ENCODE results near the gene NFIB.

NFIB gene

DNA sequence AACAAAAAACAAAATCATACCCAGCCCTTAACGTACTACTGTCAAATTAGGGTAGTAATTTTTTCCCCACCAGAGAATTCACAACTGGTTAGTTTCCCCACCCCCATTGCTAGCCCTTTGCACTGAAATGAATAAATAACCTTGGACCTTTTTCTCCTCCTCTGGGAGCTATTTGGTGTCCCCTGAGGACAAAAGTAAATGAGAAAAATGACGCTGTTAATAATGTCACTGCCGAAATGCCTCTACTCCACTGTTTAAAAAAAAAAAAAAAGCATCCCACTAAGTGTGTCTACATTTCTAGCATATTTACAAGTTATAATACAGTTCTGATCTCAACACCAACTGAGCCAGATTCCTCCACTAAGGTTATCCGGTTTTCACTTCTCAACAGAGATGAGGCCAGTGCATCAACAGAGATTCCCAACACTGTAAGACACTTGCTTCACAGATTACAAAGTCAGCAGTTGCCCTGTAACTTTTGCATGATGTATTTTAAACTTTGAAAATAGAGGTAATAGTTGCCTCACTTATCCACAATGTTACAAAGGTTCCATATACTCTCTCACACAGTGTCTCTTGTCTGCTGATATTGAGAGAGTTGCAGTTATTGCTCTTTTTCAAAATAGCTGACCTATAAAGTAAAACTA lies 5.1 kb upstream of the NFIB start:
- no peak for DNase-seq (ENCODE audit: low read depth)

DNA sequence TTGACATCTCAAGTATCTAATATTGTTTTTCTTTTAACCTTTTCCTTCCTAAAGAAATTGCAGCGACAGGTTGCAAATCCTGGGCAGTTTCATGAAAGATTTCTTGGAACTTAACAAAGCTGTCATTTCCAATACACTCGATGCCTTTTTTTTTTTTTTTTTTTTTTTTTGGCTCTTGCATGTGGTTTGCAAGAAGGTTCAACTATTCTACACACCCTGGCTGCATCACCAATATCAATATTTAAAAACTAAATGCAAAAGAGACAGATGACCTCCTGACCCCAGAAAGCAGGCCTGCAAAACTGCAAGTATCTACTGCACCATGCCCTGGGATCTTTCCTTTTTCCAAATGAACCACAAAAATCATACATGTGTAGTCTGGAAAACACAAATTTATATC lies 4.4 kb upstream of the NFIB start:
- no peak for DNase-seq (ENCODE audit: low read depth)

DNA sequence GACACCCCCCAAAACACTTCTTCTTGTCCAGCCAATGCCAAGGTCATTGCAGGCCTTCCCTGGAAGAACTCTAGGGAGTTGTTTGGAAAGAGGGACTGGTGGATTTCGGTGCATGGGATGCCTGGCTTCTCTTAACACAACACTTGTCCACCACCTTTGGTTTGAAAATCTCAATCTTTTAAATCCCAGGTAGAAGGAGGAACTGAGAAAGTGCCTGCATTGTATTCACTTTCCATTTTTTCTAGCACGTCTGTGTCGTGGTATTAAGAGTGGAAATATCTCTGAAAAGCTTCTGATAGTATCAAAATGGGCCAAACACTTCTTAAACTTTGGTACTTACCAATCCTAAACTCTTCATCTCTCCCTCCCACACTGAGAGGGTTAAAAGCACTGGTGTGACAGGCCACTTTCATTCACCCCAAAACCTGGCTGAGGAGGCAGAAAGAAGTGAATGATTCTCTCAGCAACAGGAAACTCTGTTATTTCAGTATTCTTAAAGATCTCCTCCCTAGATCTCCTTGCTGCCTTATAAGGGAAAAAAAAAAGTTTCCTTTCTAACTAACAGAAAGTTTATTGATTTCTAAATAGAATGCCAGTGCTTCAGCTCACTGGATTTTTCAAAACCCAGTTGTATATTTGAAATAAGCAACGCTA lies 3.9 kb upstream of the NFIB start:
- DNase-seq (ENCODE audit: low read depth): no peak

DNA sequence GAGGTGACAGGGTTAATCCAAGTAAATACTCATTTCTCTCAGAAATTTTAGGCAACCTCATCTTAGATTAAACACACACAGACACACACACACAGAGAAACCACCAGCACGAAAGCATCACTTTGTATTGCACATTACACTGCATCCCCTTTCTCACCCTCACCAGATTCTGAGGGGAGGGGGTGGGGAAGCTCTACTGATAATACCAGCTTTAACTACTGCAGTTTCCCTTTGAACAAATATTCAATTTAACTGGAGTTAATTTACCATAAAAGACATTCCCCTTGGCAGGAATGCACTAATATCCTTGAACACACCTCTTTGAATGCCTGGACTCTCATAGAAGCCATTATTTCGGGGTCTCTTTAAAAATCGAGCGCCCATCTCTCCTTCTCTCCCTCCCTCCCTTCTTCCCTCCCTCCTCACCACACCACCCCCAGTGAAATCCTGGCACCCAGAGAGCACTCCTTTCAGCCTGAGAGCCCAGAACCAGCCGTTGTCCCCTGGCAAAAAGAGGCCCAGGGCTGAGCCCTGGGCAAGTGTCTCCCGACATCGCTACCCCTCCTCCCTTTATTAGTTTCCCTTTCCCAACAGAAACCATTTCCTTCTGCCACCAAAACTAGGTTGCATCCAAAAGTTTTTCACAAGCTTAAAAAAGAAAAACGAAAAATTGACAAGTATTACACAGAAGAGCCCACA lies 2.8 kb upstream of the NFIB start:
- DNase-seq (ENCODE audit: low read depth): no peak

- no peak for DNase-seq (ENCODE audit: low read depth)
Observed at GRCh38 chr9:14315875-14316601, 2.1 kb upstream of the NFIB start.

DNA sequence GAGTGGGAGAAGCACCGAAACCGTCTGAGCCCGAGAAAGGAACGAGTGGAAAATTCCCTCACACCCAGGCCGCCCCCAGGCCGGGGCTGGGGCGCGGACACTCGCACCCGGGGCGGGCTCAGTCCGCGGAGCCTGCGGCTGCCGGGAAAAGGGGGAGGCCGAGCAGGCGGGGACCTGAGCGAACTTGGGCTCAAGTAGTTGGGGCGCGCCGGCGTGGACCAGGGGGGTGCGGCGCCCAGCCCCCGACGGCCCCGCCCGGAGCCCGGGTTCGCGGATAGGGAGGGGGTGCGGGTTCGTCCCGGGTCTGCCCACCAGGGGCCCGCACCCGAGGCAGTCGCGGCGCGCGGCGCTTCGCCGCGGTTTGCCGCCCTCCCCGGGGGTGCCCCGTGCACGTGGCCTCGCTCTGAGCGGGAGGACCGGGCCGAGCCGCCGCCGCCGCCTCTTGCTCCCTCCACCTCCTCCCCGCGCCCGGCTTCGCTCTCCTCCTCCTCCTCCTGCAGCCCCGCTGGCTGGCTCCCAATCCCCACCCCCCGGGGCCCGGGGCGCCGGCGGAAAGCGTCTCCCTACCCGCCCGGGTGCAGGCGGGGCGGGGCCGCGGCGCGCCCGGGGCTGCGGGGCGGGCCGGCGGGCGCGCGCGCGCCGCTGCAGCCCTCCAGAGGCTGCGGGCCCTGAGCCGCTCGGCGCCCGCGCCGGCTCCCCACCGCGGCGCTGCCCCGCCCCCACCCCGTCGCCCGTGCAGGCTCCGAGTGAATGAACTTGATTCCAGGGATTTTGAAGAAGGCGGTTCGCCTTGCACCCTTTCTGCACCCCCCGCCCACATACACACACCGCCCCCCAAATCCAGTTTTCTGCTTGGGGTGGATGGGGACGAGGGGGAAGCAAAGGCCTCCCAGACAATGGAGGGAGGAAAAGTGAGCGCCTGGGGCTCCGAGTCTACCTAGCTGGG lies 1.3 kb upstream of the NFIB start:
- DNase-seq (ENCODE audit: low read depth): no peak

- DNase-seq (ENCODE audit: low read depth): no peak
Observed at GRCh38 chr9:14314424-14314928, 535 bp upstream of the NFIB start.

- DNase-seq (ENCODE audit: low read depth): no peak
Observed at GRCh38 chr9:14313378-14313940, 482 bp downstream of the NFIB start.

DNA sequence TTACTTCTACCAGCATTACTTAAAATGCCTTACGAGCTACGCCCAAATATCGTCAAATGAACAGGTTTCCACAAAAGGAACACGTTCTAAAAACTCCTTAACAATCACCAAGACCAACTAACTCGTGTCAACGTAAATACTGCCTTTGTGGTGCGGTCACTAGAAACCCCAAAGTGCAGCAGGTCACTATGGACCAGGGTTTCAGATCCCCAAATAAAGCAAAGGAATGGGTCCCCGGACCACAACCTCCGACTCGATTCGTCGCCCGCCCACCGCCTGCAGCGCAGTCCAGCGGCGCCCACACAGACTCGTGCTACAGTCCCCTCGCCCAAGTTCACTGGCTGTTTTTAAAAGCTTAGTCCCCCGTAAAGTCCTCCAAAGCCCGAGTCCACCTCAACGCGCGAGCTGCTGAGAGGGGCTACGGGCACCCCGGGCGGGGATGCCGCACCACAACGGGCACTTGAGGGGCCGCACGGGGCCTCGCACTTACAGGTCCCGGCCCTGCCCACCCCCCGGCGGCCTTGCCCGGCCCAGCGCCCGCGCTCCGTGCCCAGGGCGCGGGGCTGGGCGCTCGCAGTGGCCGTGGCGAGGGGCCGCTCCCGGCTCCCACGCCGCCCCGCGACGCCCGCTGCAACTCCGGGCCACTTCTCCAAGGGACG lies 1.1 kb downstream of the NFIB start:
- no peak for DNase-seq (ENCODE audit: low read depth)

DNA sequence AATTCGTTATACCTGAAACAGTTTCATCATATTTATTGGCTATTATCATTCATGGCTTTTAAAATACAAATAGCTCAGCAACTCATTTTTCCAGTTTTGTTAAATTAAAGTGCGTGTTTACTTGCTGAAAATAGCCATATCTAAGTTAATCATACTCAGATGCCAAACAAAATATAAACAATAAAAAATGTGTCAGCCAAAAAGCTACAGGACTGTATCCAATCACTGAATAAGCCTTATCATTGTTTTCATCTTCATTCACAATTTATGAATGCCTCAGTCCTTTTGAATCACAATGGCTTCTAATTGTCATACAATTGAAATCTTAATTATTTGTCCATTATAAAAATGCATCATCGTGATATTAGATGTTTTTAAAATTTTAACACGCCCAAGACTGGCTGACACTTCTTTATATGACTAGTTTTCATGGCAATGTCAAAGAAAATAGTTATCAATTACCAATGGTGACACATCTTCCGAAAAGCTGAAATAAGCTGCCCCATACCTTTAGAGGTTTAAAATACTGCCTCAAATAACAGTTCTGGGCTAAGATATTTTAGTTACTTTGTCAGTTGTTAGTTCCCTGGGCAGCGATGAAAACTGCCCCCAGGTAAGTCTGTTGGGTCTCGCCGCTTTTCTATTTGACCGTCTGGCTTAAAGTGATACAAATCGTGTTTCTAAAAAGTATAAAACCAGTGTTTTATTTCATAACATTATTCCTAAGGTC lies 1.8 kb downstream of the NFIB start:
- DNase-seq (ENCODE audit: low read depth): no peak

DNA sequence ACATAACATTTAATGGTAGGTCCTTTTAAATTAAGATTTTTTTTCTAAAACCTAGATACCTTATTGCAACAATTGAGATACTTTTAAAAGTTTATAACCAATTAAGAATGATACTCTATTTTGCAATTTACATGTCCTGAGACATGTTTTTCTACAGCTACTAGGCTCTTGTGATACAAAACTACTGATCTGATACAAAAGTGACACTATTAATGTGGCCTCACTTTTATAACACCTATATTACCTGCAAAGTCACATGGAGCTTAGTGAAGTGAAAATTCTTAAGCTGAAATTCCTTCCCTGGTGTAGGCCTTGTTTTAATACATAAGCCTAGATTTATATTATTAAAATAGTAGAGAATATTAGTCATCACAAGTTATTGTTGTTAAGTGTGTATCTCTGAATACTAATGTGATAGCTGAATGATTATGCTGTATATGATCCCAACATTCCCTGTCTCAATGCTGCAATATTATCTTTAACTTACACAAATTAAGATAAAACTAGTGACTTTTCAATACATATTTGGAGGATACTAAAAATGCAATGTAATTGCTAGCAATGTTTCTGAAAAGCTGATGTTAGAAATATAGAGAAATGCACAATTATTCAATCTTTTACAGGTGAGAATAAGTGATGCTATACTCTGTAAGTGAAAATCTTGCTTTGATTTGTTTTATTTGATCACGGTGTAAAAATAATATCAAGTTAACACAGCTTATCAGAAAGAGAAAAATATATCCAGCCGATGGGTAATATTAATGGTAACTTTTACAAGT lies 2.6 kb downstream of the NFIB start:
- DNase-seq (ENCODE audit: low read depth): no peak

- no peak for DNase-seq (ENCODE audit: low read depth)
Observed at GRCh38 chr9:14310311-14310710, 3.6 kb downstream of the NFIB start.

DNA sequence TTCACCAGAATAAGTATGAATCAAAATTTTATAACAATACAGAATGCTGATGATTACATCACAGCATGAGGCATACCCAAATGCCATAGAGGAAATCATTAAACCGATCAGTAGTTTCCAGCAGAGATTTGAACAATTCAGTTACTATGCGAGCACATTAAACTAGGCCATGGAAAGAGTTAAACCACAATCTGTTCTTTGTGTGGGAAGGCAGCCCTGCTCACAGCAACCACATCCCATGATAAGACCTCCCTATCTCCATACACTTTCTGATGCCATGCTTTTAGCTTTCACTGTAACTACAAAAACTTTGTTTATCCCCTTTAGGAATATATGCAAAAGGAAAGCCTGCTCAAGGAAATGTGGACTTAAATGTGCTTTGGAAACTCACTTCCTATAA lies 4.5 kb downstream of the NFIB start:
- no peak for DNase-seq (ENCODE audit: low read depth)

DNA sequence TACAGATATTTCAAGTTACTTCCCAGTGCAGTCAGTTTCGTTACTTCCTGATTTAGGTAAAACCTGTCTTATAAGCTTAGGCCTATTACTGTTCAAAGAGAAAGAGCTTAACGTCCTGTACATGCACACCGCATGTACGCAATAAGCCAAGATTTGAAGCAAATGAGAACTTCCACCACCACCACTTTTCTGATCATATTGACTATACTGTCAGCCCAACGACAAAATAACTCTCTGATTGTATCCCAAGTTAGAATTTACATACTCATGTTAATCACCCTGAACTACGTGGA lies 5.1 kb downstream of the NFIB start:
- no peak for DNase-seq (ENCODE audit: low read depth)

- DNase-seq (ENCODE audit: low read depth): no peak
Observed at GRCh38 chr9:14307989-14308852, 5.7 kb downstream of the NFIB start.

GRCh38 chr9:14306672-14307660 lies 7.0 kb downstream of the NFIB start:
- DNase-seq (ENCODE audit: low read depth): no peak

DNA sequence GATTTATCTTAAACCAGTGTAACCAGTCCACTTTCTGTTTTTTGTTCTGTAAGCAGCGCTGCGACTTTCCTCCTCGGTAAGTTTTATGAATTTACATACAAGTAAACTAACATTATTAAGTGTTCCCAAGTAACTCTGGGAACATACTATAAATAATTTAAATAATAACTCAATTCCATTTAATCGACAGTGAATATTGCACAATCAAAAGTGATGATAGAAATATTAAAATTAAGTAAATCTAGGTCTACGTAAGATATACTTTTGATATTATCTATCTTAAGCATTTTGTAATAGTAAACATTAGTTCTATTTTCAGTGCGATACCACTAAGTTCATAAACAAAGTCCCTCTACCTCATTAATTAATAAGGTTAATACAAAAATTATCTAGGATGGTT lies 7.8 kb downstream of the NFIB start:
- no peak for DNase-seq (ENCODE audit: low read depth)

All from activated T-cell treated with anti-CD3 and anti-CD28 coated beads for 1 hour (primary cell).